HG02840 (cell line): ENCODE data around the gene VSNL1.

Experiments
- ATAC-seq: cut with Tn5 transposase; IDR thresholded peaks from one replicate; pipeline ENCODE4 v1.9.1; 2021; ENCODE audit warnings: mild to moderate bottlenecking, moderate library complexity, moderate number of reproducible peaks; ENCODE audit not compliant: unreplicated experiment, low FRiP score

The VSNL1 gene

DNA sequence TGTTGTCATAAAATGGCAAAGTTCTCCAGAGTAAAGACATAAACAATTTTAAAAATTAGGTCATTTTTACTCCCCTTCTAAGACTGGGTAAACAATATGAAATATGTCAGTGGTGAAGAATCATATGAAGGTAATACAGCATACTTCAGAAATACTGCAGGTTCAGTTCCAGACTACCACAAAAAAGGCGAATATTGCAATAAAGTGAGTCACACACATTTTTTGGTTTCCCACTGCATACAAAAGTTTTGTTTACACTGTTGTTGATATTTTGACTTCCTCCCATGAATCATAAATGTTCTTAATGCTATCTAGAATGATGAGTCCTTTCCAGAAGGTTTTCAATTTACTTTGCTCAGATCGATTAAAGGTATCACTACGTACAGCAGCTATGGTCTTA, 139.6 kb downstream of the VSNL1 start:
- ATAC-seq = no peak

GRCh38 chr2:17682098-17682857, 141.8 kb downstream of the VSNL1 start:
- no peak for ATAC-seq

GRCh38 chr2:17683981-17684380, 143.5 kb downstream of the VSNL1 start:
- ATAC-seq = no peak

- ATAC-seq = no peak
These were observed 148.1 kb downstream of the VSNL1 start for GRCh38 chr2:17688600-17688999.

DNA sequence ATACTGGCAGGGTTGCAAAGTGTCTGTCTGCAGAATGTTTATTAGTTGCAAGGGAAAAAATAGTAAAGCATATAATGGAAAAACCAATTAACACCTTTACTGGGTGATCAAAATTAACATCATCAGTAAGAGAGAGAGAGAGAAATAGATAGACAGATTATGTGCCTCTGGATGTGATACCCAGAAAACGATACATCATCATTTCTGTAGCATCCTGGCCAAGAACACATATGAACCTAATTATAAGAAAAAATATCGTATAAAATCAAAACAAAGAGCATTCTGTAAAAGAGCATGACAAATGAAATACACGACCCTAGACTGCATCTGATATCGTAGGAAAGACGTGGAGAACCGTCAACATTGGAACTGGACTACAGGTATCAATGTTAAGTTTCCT, 148.5 kb downstream of the VSNL1 start:
- no peak for ATAC-seq

GRCh38 chr2:17690776-17691175, 150.3 kb downstream of the VSNL1 start:
- no peak for ATAC-seq
